Superior temporal gyrus (tissue), 1 donor: ENCODE data around the gene TBC1D24.
A peak's percentile ranks its signal among the peaks of the same experiment; 100 is the strongest.
"Not testable (repeated sequence)": the region's sequence is repeated elsewhere in the genome, so short reads cannot be mapped to it uniquely, and the experiment has no call there.

Experiments used
- DNase-seq: peaks from one replicate; pipeline ENCODE4 v3.0.0-alpha.2; 2016; ENCODE audit errors: extremely low spot score

TBC1D24 gene

GRCh38 chr16:2474877-2475412 is at the start of gene TBC1D24:
TSS of gene TBC1D24 (plus strand) at chr16:2475127. CDS start at chr16:2496149, 21,022 bp downstream.
- peak; percentile 84 for DNase-seq

- DNase-seq = no peak
Observed at GRCh38 chr16:2425825-2426430, 49.0 kb upstream of the TBC1D24 start.

GRCh38 chr16:2426941-2427361 is 48.0 kb upstream of the TBC1D24 start:
- DNase-seq = no peak

- DNase-seq = no peak
Observed at GRCh38 chr16:2427526-2427925, 47.4 kb upstream of the TBC1D24 start.

- DNase-seq = no peak
Observed at GRCh38 chr16:2428051-2428783, 46.7 kb upstream of the TBC1D24 start.

GRCh38 chr16:2428784-2429033 is 46.2 kb upstream of the TBC1D24 start:
- DNase-seq = no peak

GRCh38 chr16:2429034-2429770 is 45.7 kb upstream of the TBC1D24 start, which contains the start of gene CCNF:
TSS of gene CCNF (plus strand) at chr16:2429447. CDS start at chr16:2429482, 35 bp downstream.
- DNase-seq = peak; percentile 94

- peak; percentile 60 for DNase-seq
Observed at GRCh38 chr16:2429771-2430663, 44.9 kb upstream of the TBC1D24 start.

GRCh38 chr16:2432286-2432685 is 42.6 kb upstream of the TBC1D24 start:
- no peak for DNase-seq

- no peak for DNase-seq
Observed at GRCh38 chr16:2432801-2433505, 42.0 kb upstream of the TBC1D24 start.

- not testable (repeated sequence) for DNase-seq
Observed at GRCh38 chr16:2435236-2435635, 39.7 kb upstream of the TBC1D24 start.

GRCh38 chr16:2436110-2436509 is 38.8 kb upstream of the TBC1D24 start:
- no peak for DNase-seq

- no peak for DNase-seq
Observed at GRCh38 chr16:2437032-2437790, 37.7 kb upstream of the TBC1D24 start.

- no peak for DNase-seq
Observed at GRCh38 chr16:2438121-2438520, 36.8 kb upstream of the TBC1D24 start.

- no peak for DNase-seq
Observed at GRCh38 chr16:2439598-2439997, 35.3 kb upstream of the TBC1D24 start.

- not testable (repeated sequence) for DNase-seq
Observed at GRCh38 chr16:2441143-2441804, 33.7 kb upstream of the TBC1D24 start.

GRCh38 chr16:2443555-2443954 is 31.4 kb upstream of the TBC1D24 start:
- no peak for DNase-seq

GRCh38 chr16:2447920-2448583 is 26.9 kb upstream of the TBC1D24 start:
- DNase-seq = no peak

GRCh38 chr16:2449118-2449517 is 25.8 kb upstream of the TBC1D24 start:
- no peak for DNase-seq
